Measurements from ENCODE around the gene DYNC2I2. TPM values are rescaled to one million over a fixed set of nuclear protein-coding genes. Genes with fewer than 3 reads are reported as not detected.

The DYNC2I2 gene
- total and polyA plus RNA-seq, 2 donors from 2014 or later: 76.6 to 98.6 TPM

- Histone ChIP-seq H3K4me3 (ENCODE audit: low read length in 3 of 3) (no peak overlapping the region), H3K9ac (ENCODE audit: low read length in 3 of 3) (no peak overlapping the region), H3K27ac (ENCODE audit: low read depth in 2 of 2, low read length in 2 of 2) (no peak overlapping the region), H3K36me3 (ENCODE audit: control insufficient read depth in 2 of 3, insufficient read depth in 3 of 3, low read length in 3 of 3) (peaks cover 17 to 64% (median 59%) of the 10 kb centered on the region in 3 donors), H3K4me1 (ENCODE audit: control insufficient read depth in 2 of 3, insufficient read depth in 2 of 3, low read depth in 1 of 3, low read length in 3 of 3) (no peaks in the 10 kb centered on the region), H3K9me3 (ENCODE audit: control insufficient read depth in 2 of 3, insufficient read depth in 1 of 3, low read length in 3 of 3) (no peaks in the 10 kb centered on the region), H3K27me3 (ENCODE audit: control insufficient read depth, insufficient read depth, low read length) (no peaks in the 10 kb centered on the region)
- DNase-seq (no peak), FAIRE-seq (no peak)
- no peak for TF ChIP-seq CTCF (IDR thresholded peaks at IDR 0.05; ENCODE audit: borderline replicate concordance, extremely low read depth, insufficient read depth)
- intact Hi-C loops (cut with DNase I): no loop called here
Measured at GRCh38 chr9:128619779-128620178, 36.9 kb downstream of the DYNC2I2 start.

- H3K4me1 ChIP-seq (ENCODE audit: control insufficient read depth in 2 of 3, insufficient read depth in 2 of 3, low read depth in 1 of 3, low read length in 3 of 3): no peaks in the 10 kb centered on the region
- H3K9ac ChIP-seq (ENCODE audit: low read length in 3 of 3): no peak overlapping the region
- no peak overlapping the region for H3K27ac ChIP-seq (ENCODE audit: low read depth in 2 of 2, low read length in 2 of 2)
- FAIRE-seq (no peak), DNase-seq (no peak)
- peaks cover 17 to 67% (median 56%) of the 10 kb centered on the region in 3 donors for H3K36me3 ChIP-seq (ENCODE audit: control insufficient read depth in 2 of 3, insufficient read depth in 3 of 3, low read length in 3 of 3)
- no peak for TF ChIP-seq CTCF (IDR thresholded peaks at IDR 0.05; ENCODE audit: borderline replicate concordance, extremely low read depth, insufficient read depth)
- no peaks in the 10 kb centered on the region for H3K9me3 ChIP-seq (ENCODE audit: control insufficient read depth in 2 of 3, insufficient read depth in 1 of 3, low read length in 3 of 3)
- intact Hi-C loops (cut with DNase I): no loop called here
- no peaks in the 10 kb centered on the region for H3K27me3 ChIP-seq (ENCODE audit: control insufficient read depth, insufficient read depth, low read length)
- H3K4me3 ChIP-seq (ENCODE audit: low read length in 3 of 3): no peak overlapping the region
Measured at GRCh38 chr9:128619127-128619526, 37.5 kb downstream of the DYNC2I2 start.

- TF ChIP-seq CTCF (IDR thresholded peaks at IDR 0.05; ENCODE audit: borderline replicate concordance, extremely low read depth, insufficient read depth): no peak
- H3K27ac ChIP-seq (ENCODE audit: low read depth in 2 of 2, low read length in 2 of 2): no peak overlapping the region
- no peaks in the 10 kb centered on the region for H3K27me3 ChIP-seq (ENCODE audit: control insufficient read depth, insufficient read depth, low read length)
- no peak for DNase-seq
- no peaks in the 10 kb centered on the region for H3K4me1 ChIP-seq (ENCODE audit: control insufficient read depth in 2 of 3, insufficient read depth in 2 of 3, low read depth in 1 of 3, low read length in 3 of 3)
- no peak for FAIRE-seq
- no peak overlapping the region for H3K9ac ChIP-seq (ENCODE audit: low read length in 3 of 3)
- H3K36me3 ChIP-seq (ENCODE audit: control insufficient read depth in 2 of 3, insufficient read depth in 3 of 3, low read length in 3 of 3): peaks cover 17 to 76% (median 64%) of the 10 kb centered on the region in 3 donors
- H3K4me3 ChIP-seq (ENCODE audit: low read length in 3 of 3): no peak overlapping the region
- no peaks in the 10 kb centered on the region for H3K9me3 ChIP-seq (ENCODE audit: control insufficient read depth in 2 of 3, insufficient read depth in 1 of 3, low read length in 3 of 3)
- intact Hi-C loops (cut with DNase I): no loop called here
Measured at GRCh38 chr9:128617943-128618342, 38.7 kb downstream of the DYNC2I2 start.

GRCh38 chr9:128615571-128615970 is 41.1 kb downstream of the DYNC2I2 start:
- Histone ChIP-seq H3K4me3 (ENCODE audit: low read length in 3 of 3) (no peak overlapping the region), H3K4me1 (ENCODE audit: control insufficient read depth in 2 of 3, insufficient read depth in 2 of 3, low read depth in 1 of 3, low read length in 3 of 3) (no peaks in the 10 kb centered on the region), H3K36me3 (ENCODE audit: control insufficient read depth in 2 of 3, insufficient read depth in 3 of 3, low read length in 3 of 3) (peaks cover 25 to 82% (median 68%) of the 10 kb centered on the region in 3 donors), H3K9me3 (ENCODE audit: control insufficient read depth in 2 of 3, insufficient read depth in 1 of 3, low read length in 3 of 3) (no peaks in the 10 kb centered on the region), H3K9ac (ENCODE audit: low read length in 3 of 3) (no peak overlapping the region), H3K27me3 (ENCODE audit: control insufficient read depth, insufficient read depth, low read length) (no peaks in the 10 kb centered on the region), H3K27ac (ENCODE audit: low read depth in 2 of 2, low read length in 2 of 2) (no peak overlapping the region)
- intact Hi-C loops (cut with DNase I): no loop called here
- FAIRE-seq (no peak), DNase-seq (no peak)
- no peak for TF ChIP-seq CTCF (IDR thresholded peaks at IDR 0.05; ENCODE audit: borderline replicate concordance, extremely low read depth, insufficient read depth)
